HL-60 (cell line): Measurements from ENCODE around the gene IMMP2L.

Experiments
- POLR2AphosphoS5 ChIP-seq: IDR thresholded peaks from 2 replicates; pipeline ENCODE4 v1.6.1; 2012; ENCODE audit warnings: low read depth
- REST ChIP-seq: IDR thresholded peaks from 2 replicates; pipeline ENCODE4 v1.6.1; 2012; ENCODE audit warnings: low read depth; ENCODE audit not compliant: insufficient replicate concordance
- SPI1 ChIP-seq: IDR thresholded peaks from 2 replicates; pipeline ENCODE4 v1.6.1; 2012; ENCODE audit warnings: low read depth, mild to moderate bottlenecking, borderline replicate concordance
- TF ChIP-seq, protein P1 (sequence below): IDR thresholded peaks from one replicate; pipeline ENCODE4 v1.5.1; 2011; ENCODE audit warnings: low read length, control low read depth, inconsistent platforms; ENCODE audit not compliant: insufficient read depth

- TF ChIP-seq, protein P1, sequence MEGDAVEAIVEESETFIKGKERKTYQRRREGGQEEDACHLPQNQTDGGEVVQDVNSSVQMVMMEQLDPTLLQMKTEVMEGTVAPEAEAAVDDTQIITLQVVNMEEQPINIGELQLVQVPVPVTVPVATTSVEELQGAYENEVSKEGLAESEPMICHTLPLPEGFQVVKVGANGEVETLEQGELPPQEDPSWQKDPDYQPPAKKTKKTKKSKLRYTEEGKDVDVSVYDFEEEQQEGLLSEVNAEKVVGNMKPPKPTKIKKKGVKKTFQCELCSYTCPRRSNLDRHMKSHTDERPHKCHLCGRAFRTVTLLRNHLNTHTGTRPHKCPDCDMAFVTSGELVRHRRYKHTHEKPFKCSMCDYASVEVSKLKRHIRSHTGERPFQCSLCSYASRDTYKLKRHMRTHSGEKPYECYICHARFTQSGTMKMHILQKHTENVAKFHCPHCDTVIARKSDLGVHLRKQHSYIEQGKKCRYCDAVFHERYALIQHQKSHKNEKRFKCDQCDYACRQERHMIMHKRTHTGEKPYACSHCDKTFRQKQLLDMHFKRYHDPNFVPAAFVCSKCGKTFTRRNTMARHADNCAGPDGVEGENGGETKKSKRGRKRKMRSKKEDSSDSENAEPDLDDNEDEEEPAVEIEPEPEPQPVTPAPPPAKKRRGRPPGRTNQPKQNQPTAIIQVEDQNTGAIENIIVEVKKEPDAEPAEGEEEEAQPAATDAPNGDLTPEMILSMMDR = no peak
- TF ChIP-seq REST = no peak
- no peak for TF ChIP-seq SPI1
- TF ChIP-seq POLR2AphosphoS5 = no peak
These were observed 885.5 kb downstream of the IMMP2L start for GRCh38 chr7:110676785-110677184.
